HepG2 (cell line): ENCODE measurements around the gene MST1. TPM values are rescaled to one million over a fixed set of nuclear protein-coding genes. Genes with fewer than 3 reads are reported as not detected.

Source experiments
- GABPB1 ChIP-seq: IDR thresholded peaks from 2 replicates; pipeline ENCODE4 v1.6.1; 2016; ENCODE audit warnings: mild to moderate bottlenecking, missing genetic modification reagents, moderate library complexity, missing compliant biosample characterization
- GFI1 ChIP-seq: sonication (generic); formaldehyde crosslinking; IDR thresholded peaks from 2 replicates; pipeline ENCODE4 v1.5.0; 2020; ENCODE audit warnings: missing genetic modification reagents, mild to moderate bottlenecking, borderline replicate concordance
- HDAC1 ChIP-seq: sonication (generic); formaldehyde crosslinking; IDR thresholded peaks from 2 replicates; pipeline ENCODE4 v1.5.1; 2020; ENCODE audit warnings: mild to moderate bottlenecking, missing genetic modification reagents
- HMGXB4 ChIP-seq, 2 experiments: sonication (generic) in 1 of 2; formaldehyde crosslinking in 1 of 2; IDR thresholded peaks; 2 replicates each; pipeline versions ENCODE4 v1.4.0 to v1.6.1; 2018 to 2020; ENCODE audit warnings: missing genetic modification reagents in 2 of 2, borderline replicate concordance in 1 of 2, low read depth in 1 of 2, mild to moderate bottlenecking in 1 of 2, missing biosample characterization in 1 of 2
- MAF1 ChIP-seq: sonication (generic); formaldehyde crosslinking; IDR thresholded peaks from 2 replicates; pipeline ENCODE4 v1.5.0; 2020; ENCODE audit warnings: missing genetic modification reagents, borderline replicate concordance
- MXD4 ChIP-seq: IDR thresholded peaks from 2 replicates; pipeline ENCODE4 v1.6.1; 2016; ENCODE audit warnings: mild to moderate bottlenecking, missing biosample characterization, missing genetic modification reagents
- MXI1 ChIP-seq: IDR thresholded peaks from 3 replicates; pipeline ENCODE4 v1.6.1; 2012; ENCODE audit warnings: low read depth, low read length, inconsistent platforms, borderline replicate concordance
- REST ChIP-seq, 2 experiments: IDR thresholded peaks; 2 replicates each; pipeline ENCODE4 v1.6.1; 2011 to 2012; ENCODE audit warnings: low read length in 2 of 2, borderline replicate concordance in 1 of 2, low read depth in 1 of 2, mild to moderate bottlenecking in 1 of 2, moderate library complexity in 1 of 2
- TEAD2 ChIP-seq: sonication (generic); formaldehyde crosslinking; IDR thresholded peaks from 2 replicates; pipeline ENCODE4 v1.9.0; 2021; ENCODE audit warnings: missing genetic modification reagents
- THAP11 ChIP-seq: IDR thresholded peaks from 2 replicates; pipeline ENCODE4 v1.6.1; 2016; ENCODE audit warnings: missing biosample characterization, missing genetic modification reagents
- TP53 ChIP-seq: sonication (generic); formaldehyde crosslinking; conservative IDR thresholded peaks from 2 replicates; pipeline ENCODE4 v1.4.0; 2020; ENCODE audit warnings: missing genetic modification reagents
- ZBED4 ChIP-seq: sonication (generic); formaldehyde crosslinking; IDR thresholded peaks from 2 replicates; pipeline ENCODE4 v1.4.0; 2020; ENCODE audit warnings: missing genetic modification reagents, borderline replicate concordance
- ZBTB25 ChIP-seq: IDR thresholded peaks from 2 replicates; pipeline ENCODE4 v1.6.1; 2018; ENCODE audit warnings: missing genetic modification reagents
- ZGPAT ChIP-seq: IDR thresholded peaks from 2 replicates; pipeline ENCODE4 v1.6.1; 2016; ENCODE audit warnings: mild to moderate bottlenecking
- ZNF446 ChIP-seq: sonication (generic); formaldehyde crosslinking; IDR thresholded peaks from 2 replicates; pipeline ENCODE4 v1.5.0; 2020; ENCODE audit warnings: mild to moderate bottlenecking, missing genetic modification reagents
- polyA plus RNA-seq, 8 experiments: library from polyadenylated mRNA; depleted of rRNA in 3 of 8; stranded (reverse) in 7 of 8; unstranded in 1 of 8; fragments of >200 nt; fragmentation: Illumina TruSeq in 4 of 8; extraction: Trizol in 4 of 8; gene quantifications; 2 replicates each; pipeline versions ENCODE4 v1.2.1 to v1.2.3, GENCODE V29; 2011 to 2016; ENCODE audit warnings: low read depth in 4 of 8, missing spikeins in 1 of 8, mixed read lengths in 1 of 8; ENCODE audit not compliant: insufficient read depth in 1 of 8
- total RNA-seq, 5 experiments: library from RNA; depleted of rRNA; stranded (reverse); fragments of >200 nt; fragmentation: Illumina TruSeq; extraction: Trizol; gene quantifications; 2 replicates each; pipeline ENCODE4 v1.2.3, GENCODE V29; 2016; ENCODE audit warnings: low read depth in 1 of 5

MST1 gene
- total and polyA plus RNA-seq, 2 of the 13 experiments (the other 11 are each of a cell fraction or from before 2014, with no cell fraction given), result 189 to 452 TPM

- TF ChIP-seq ZBED4 (0 out of 2 replicates have a peak, but pooled peaks have one; percentile 16), ZBTB25 (CRISPR knock-in tag) (peak; percentile 37; the same call in 1 of the 2 replicates), ZGPAT (CRISPR knock-in tag) (peak; percentile 80; the same call in 1 of the 2 replicates), THAP11 (CRISPR knock-in tag) (peak; percentile 66), REST (IDR thresholded peaks at IDR 0.05; ENCODE audit: borderline replicate concordance in 1 of 2, low read depth in 1 of 2, low read length in 2 of 2) (peak in 1 of 2 experiments; percentile 27; a peak in 1 of 4 replicates), HMGXB4 (CRISPR knock-in tag; IDR thresholded peaks at IDR 0.05; ENCODE audit: borderline replicate concordance in 1 of 2, low read depth in 1 of 2) (0 out of 4 replicates have a peak, but pooled peaks of 1 of the 2 experiments have one; percentile 46), TEAD2 (CRISPR knock-in tag) (0 out of 2 replicates have a peak, but pooled peaks have one; percentile 8), MAF1 (0 out of 2 replicates have a peak, but pooled peaks have one; percentile 39), GABPB1 (peak; percentile 70), MXD4 (peak; percentile 79; the same call in 1 of the 2 replicates), MXI1 (peak; percentile 38; the same call in 1 of the 3 replicates), TP53 (peak; percentile 37; the same call in 1 of the 2 replicates), HDAC1 (CRISPR knock-in tag) (peak; percentile 28; the same call in 1 of the 2 replicates), GFI1 (0 out of 2 replicates have a peak, but pooled peaks have one; percentile 26), ZNF446 (CRISPR knock-in tag) (0 out of 2 replicates have a peak, but pooled peaks have one; percentile 8)
These were observed 782 bp downstream of the MST1 start (continued) for GRCh38 chr3:49688338-49689045.
